Endothelial cell of umbilical vein (primary cell): ENCODE data around the gene MAP3K14. TPM values are rescaled to one million over a fixed set of nuclear protein-coding genes. Genes with fewer than 3 reads are reported as not detected.

Experiments used
- BruUV-seq: library from RNA; stranded (reverse); fragments of 400-500 nt; replicated peaks from 2 replicates; lab custom pipeline; 2021; lab: Mats Ljungman, UMichigan
- CTCF ChIA-PET: fragments of 300-600, 350-600 bp; sonication (Branson Sonifier 250); formaldehyde crosslinking; loops from one replicate; lab custom pipeline; 2021; ENCODE audit warnings: antibody characterized with exemption, inconsistent platforms; lab: Charles Lee
- POLR2A ChIA-PET: fragments of 300-600, 350-600 bp; sonication (Branson Sonifier 250); formaldehyde crosslinking; loops from one replicate; lab custom pipeline; 2021; ENCODE audit warnings: antibody characterized with exemption, inconsistent platforms; lab: Charles Lee
- DNase-seq: peaks from one replicate; pipeline ENCODE4 v3.0.0-alpha.2; 2011; ENCODE audit warnings: low read depth, low spot score
- FAIRE-seq: peaks from 2 replicates; lab custom pipeline; 2011; peaks lifted over from hg19 to GRCh38; lab: Jason Lieb, UNC
- H2AFZ ChIP-seq: 2 replicates; pipeline ENCODE4 v1.6.0; 2012; ENCODE audit warnings: low read depth, low read length, control low read depth, inconsistent platforms
- H3K27ac ChIP-seq: 2 replicates; pipeline ENCODE4 v1.5.1; 2011; ENCODE audit warnings: low read depth, mild to moderate bottlenecking, control low read depth, low read length, moderate library complexity; ENCODE audit not compliant: insufficient read depth
- H3K27me3 ChIP-seq, 2 experiments: 2 replicates each; pipeline versions ENCODE4 v1.6.0 to v1.6.1; 2011; ENCODE audit warnings: low read length in 2 of 2, mixed read lengths in 1 of 2; ENCODE audit not compliant: control insufficient read depth in 2 of 2, insufficient read depth in 2 of 2
- H3K36me3 ChIP-seq, 2 experiments: 2 replicates in 1 of 2; 3 replicates in 1 of 2; pipeline ENCODE4 v1.5.1; 2011; ENCODE audit warnings: low read length in 2 of 2, mild to moderate bottlenecking in 1 of 2, moderate library complexity in 1 of 2; ENCODE audit not compliant: control insufficient read depth in 2 of 2, insufficient read depth in 2 of 2; ENCODE audit errors: extremely low read depth in 1 of 2
- H3K4me1 ChIP-seq: 3 replicates; pipeline ENCODE4 v1.5.1; 2011; ENCODE audit warnings: mild to moderate bottlenecking, low read length; ENCODE audit not compliant: control insufficient read depth, insufficient read depth; ENCODE audit errors: extremely low read depth
- H3K4me2 ChIP-seq: 2 replicates; pipeline ENCODE4 v1.6.1; 2011; ENCODE audit warnings: low read length, control low read depth, mixed read lengths; ENCODE audit not compliant: insufficient read depth
- H3K4me3 ChIP-seq, 3 experiments: fragments of 200-600 bp in 1 of 3; sonication (generic), shearing (Covaris generic) in 1 of 3; replicated peaks in 1 of 3; 2 replicates each; pipeline ENCODE4 v1.5.1; 2011 to 2016; ENCODE audit warnings: control low read depth in 3 of 3, low read length in 3 of 3, mild to moderate bottlenecking in 2 of 3, inconsistent platforms in 1 of 3, low read depth in 1 of 3, moderate library complexity in 1 of 3; ENCODE audit not compliant: insufficient read depth in 1 of 3
- H3K79me2 ChIP-seq: 2 replicates; pipeline ENCODE4 v1.6.0; 2012; ENCODE audit warnings: low read length, inconsistent platforms; ENCODE audit not compliant: control insufficient read depth, insufficient read depth
- H3K9ac ChIP-seq: replicated peaks from 2 replicates; pipeline ENCODE3; 2011; ENCODE audit warnings: low read length, control low read depth; ENCODE audit not compliant: insufficient read depth; ENCODE audit errors: extremely low read depth
- H3K9me1 ChIP-seq: replicated peaks from 3 replicates; pipeline ENCODE4 v1.6.0; 2011; ENCODE audit warnings: mild to moderate bottlenecking, low read length; ENCODE audit not compliant: control insufficient read depth, insufficient read depth; ENCODE audit errors: extremely low read depth
- H3K9me3 ChIP-seq: replicated peaks from 2 replicates; pipeline ENCODE4 v1.5.1; 2012; ENCODE audit warnings: low read length, inconsistent platforms; ENCODE audit not compliant: control insufficient read depth, insufficient read depth
- H4K20me1 ChIP-seq: replicated peaks from 2 replicates; pipeline ENCODE3; 2011; ENCODE audit warnings: mild to moderate bottlenecking, low read length; ENCODE audit not compliant: control insufficient read depth, insufficient read depth; ENCODE audit errors: extremely low read depth
- FOS ChIP-seq: IDR thresholded peaks from 2 replicates; pipeline ENCODE4 v1.6.1; 2011; ENCODE audit warnings: mild to moderate bottlenecking, low read length, moderate library complexity, borderline replicate concordance; ENCODE audit not compliant: insufficient read depth
- JUN ChIP-seq: IDR thresholded peaks from 2 replicates; pipeline ENCODE4 v1.6.1; 2011; ENCODE audit warnings: borderline replicate concordance, low read depth; ENCODE audit not compliant: insufficient read length, insufficient read depth
- MAX ChIP-seq: IDR thresholded peaks from 2 replicates; pipeline ENCODE4 v1.6.1; 2011; ENCODE audit not compliant: insufficient read depth, insufficient read length
- MYC ChIP-seq: IDR thresholded peaks from one replicate; pipeline ENCODE4 v1.6.1; 2011; ENCODE audit warnings: mild to moderate bottlenecking, low read depth, low read length
- POLR2A ChIP-seq: IDR thresholded peaks from 2 replicates; pipeline ENCODE4 v1.6.1; 2012; ENCODE audit warnings: low read depth, mild to moderate bottlenecking, control low read depth, low read length
- dilution Hi-C: fragments of 300-500 bp; cut with MboI; formaldehyde crosslinking; loops from one replicate; pipeline ENCODE4 v1.15.0; 2019; ENCODE audit warnings: low sequenced_read_pairs; ENCODE audit not compliant: extremely low pct_ligation_motif_present
- intact Hi-C: fragments of 100-400 bp; cut with micrococcal nuclease; formaldehyde crosslinking; loops from one replicate; pipeline ENCODE4 v1.10.0; 2022
- polyA plus RNA-seq, 4 experiments: library from polyadenylated mRNA; depleted of rRNA in 3 of 4; stranded (reverse) in 3 of 4; unstranded in 1 of 4; fragments of >200 nt; gene quantifications; 2 replicates each; pipeline versions ENCODE4 v1.2.1 to v1.2.3, GENCODE V29; 2011 to 2012; ENCODE audit warnings: missing spikeins in 1 of 4
- total RNA-seq: library from RNA; stranded (reverse); gene quantifications from 2 replicates; pipeline ENCODE4 v1.2.3, GENCODE V29; 2021

MAP3K14 gene
- total and polyA plus RNA-seq, 2 donors (not counting 3 experiments of a cell fraction or from before 2014, with no cell fraction given) = 5.4 to 9.8 TPM

GRCh38 chr17:45261577-45262515 lies 55.0 kb downstream of the MAP3K14 start, which contains the start of gene SPATA32:
TSS of gene SPATA32 (minus strand) at chr17:45262094. CDS start at chr17:45262016, 78 bp downstream.
- Histone ChIP-seq H3K4me2 (peak within 1 kb of the TSS; percentile 14), H3K9ac (peak within 1 kb of the TSS; percentile 10), H3K27me3 (peaks cover 0 to 2% of the 10 kb centered on the region in 2 experiments), H4K20me1 (no peaks in the 10 kb centered on the region), H3K4me1 (no peaks in the 10 kb centered on the region), H3K36me3 (peaks cover 0 to 22% of the 10 kb centered on the region in 2 experiments), H3K79me2 (no peaks in the 10 kb centered on the region), H3K9me3 (no peaks in the 10 kb centered on the region), H2AFZ (peak within 1 kb of the TSS; percentile 55), H3K27ac (no peak within 1 kb of the TSS), H3K9me1 (no peaks in the 10 kb centered on the region), H3K4me3 (peak within 1 kb of the TSS; percentile 20 to 61 (median 40))
- ChIA-PET CTCF (interaction anchor here (1.2 to 1.6 kb wide), 2 partner anchors 15 to 43 kb away, joined by 3 to 4 read pairs; no protein-coding TSS in a partner anchor), POLR2A (no interaction called here)
- FAIRE-seq (peak; percentile 62), DNase-seq (peak; percentile 43)
- dilution Hi-C loops = no loop called here
- intact Hi-C loops = no loop called here
- no TSS peak for BruUV-seq
- peak; percentile 13 for TF ChIP-seq POLR2A
- no peak for TF ChIP-seq JUN
- TF ChIP-seq FOS = no peak

GRCh38 chr17:45260204-45260783 lies 56.5 kb downstream of the MAP3K14 start:
- no peak for DNase-seq
- H3K4me1 ChIP-seq = no peaks in the 10 kb centered on the region
- no TSS peak for BruUV-seq
- no peak overlapping the region for H3K27ac ChIP-seq
- peaks cover 0 to 15% of the 10 kb centered on the region in 2 experiments for H3K36me3 ChIP-seq
- ChIA-PET CTCF (interaction anchor here (1.5 to 1.7 kb wide), 2 partner anchors 12 to 125 kb away, joined by 3 to 7 read pairs; partner anchors contain the start of gene ACBD4), POLR2A (no interaction called here)
- intact Hi-C loops = no loop called here
- no peaks in the 10 kb centered on the region for H3K79me2 ChIP-seq
- H3K9ac ChIP-seq = no peak overlapping the region
- peaks cover 0 to 2% of the 10 kb centered on the region in 2 experiments for H3K27me3 ChIP-seq
- no peak overlapping the region for H2AFZ ChIP-seq
- dilution Hi-C loops = no loop called here
- H3K4me2 ChIP-seq = no peak overlapping the region
- no peak for FAIRE-seq
- no peaks in the 10 kb centered on the region for H4K20me1 ChIP-seq
- H3K9me3 ChIP-seq = no peaks in the 10 kb centered on the region
- no peak overlapping the region for H3K4me3 ChIP-seq
- TF ChIP-seq MAX = no peak
- no peak for TF ChIP-seq MYC
- TF ChIP-seq POLR2A = no peak
- no peaks in the 10 kb centered on the region for H3K9me1 ChIP-seq
